Uterus (tissue), 4 donors: ENCODE data around the gene PPP2R1B. TPM values are rescaled to one million over a fixed set of nuclear protein-coding genes. Genes with fewer than 3 reads are reported as not detected.

Experiments used
- DNase-seq, 2 donors: peaks; one replicate each; pipeline ENCODE4 v3.0.0-alpha.2; 2019 to 2020
- H3K27ac ChIP-seq, 2 donors: fragments of 200-600 bp; sonication (generic); 1 replicate in 1 of 2; 2 replicates in 1 of 2; pipeline ENCODE4 v1.5.1; 2016 to 2018
- H3K27me3 ChIP-seq, 2 donors: fragments of 200-600 bp; sonication (generic); one replicate each; pipeline ENCODE4 v1.5.1; 2018 to 2019; ENCODE audit warnings: control low read depth in 1 of 2
- H3K36me3 ChIP-seq, 2 donors: fragments of 200-600 bp; sonication (generic); one replicate each; pipeline ENCODE4 v1.5.1; 2019; ENCODE audit warnings: control low read depth in 1 of 2
- H3K4me1 ChIP-seq, 2 donors: fragments of 200-600 bp; sonication (generic); one replicate each; pipeline ENCODE4 v1.5.1; 2018 to 2019; ENCODE audit warnings: control low read depth in 1 of 2
- H3K4me3 ChIP-seq, 2 donors: fragments of 200-600 bp; sonication (generic); 1 replicate in 1 of 2; 2 replicates in 1 of 2; pipeline ENCODE4 v1.5.1; 2018 to 2019; ENCODE audit warnings: mild to moderate bottlenecking in 1 of 2
- H3K9me3 ChIP-seq, 2 donors: fragments of 200-600 bp; sonication (generic); one replicate each; pipeline ENCODE4 v1.5.1; 2019; ENCODE audit warnings: control low read depth in 1 of 2
- CTCF ChIP-seq, 4 experiments: fragments of 200-600 bp in 2 of 4; fragments of 450-650 bp in 2 of 4; sonication (generic) in 2 of 4; IDR thresholded peaks; one replicate each; pipeline ENCODE4 v1.5.1; 2016 to 2019; ENCODE audit warnings: antibody characterized with exemption in 4 of 4, mild to moderate bottlenecking in 2 of 4, moderate library complexity in 1 of 4
- POLR2A ChIP-seq, 2 donors: fragments of 450-650 bp; IDR thresholded peaks; one replicate each; pipeline ENCODE4 v1.6.1; 2016; ENCODE audit warnings: antibody characterized with exemption in 2 of 2, mild to moderate bottlenecking in 1 of 2, moderate library complexity in 1 of 2
- intact Hi-C: fragments of 100-400 bp; cut with DNase I; formaldehyde crosslinking; loops from one replicate; pipeline ENCODE4 v1.15.1; 2023; ENCODE audit warnings: low total_unique reads
- total RNA-seq, 4 donors: library from RNA; depleted of rRNA in 3 of 4; stranded (reverse); fragments of >200 nt in 3 of 4; gene quantifications; one replicate each; pipeline versions ENCODE4 v1.1.0 to v1.2.4, GENCODE V29; 2014 to 2023
- donor health status: DM: yes; HTN: yes; CAD: no.

Gene PPP2R1B
- total RNA-seq, 4 donors from 2014 or later = 12.0 to 30.0 (median 28.4) TPM

GRCh38 chr11:111699579-111700156 is 66.5 kb downstream of the PPP2R1B start:
- Histone ChIP-seq H3K4me1 (no peaks in the 10 kb centered on the region), H3K27ac (no peak overlapping the region), H3K27me3 (no peaks in the 10 kb centered on the region), H3K9me3 (no peaks in the 10 kb centered on the region), H3K4me3 (no peak overlapping the region), H3K36me3 (no peaks in the 10 kb centered on the region)
- DNase-seq = no peak
- no peak for TF ChIP-seq POLR2A (IDR thresholded peaks at IDR 0.05)
- TF ChIP-seq CTCF (IDR thresholded peaks at IDR 0.05) = no peak
- intact Hi-C loops = no loop called here

GRCh38 chr11:111698852-111699559 is 67.2 kb downstream of the PPP2R1B start:
- no peak for DNase-seq
- no peak overlapping the region for H3K27ac ChIP-seq
- H3K4me1 ChIP-seq = no peaks in the 10 kb centered on the region
- H3K4me3 ChIP-seq = no peak overlapping the region
- TF ChIP-seq POLR2A (IDR thresholded peaks at IDR 0.05) (no peak), CTCF (IDR thresholded peaks at IDR 0.05) (no peak)
- H3K27me3 ChIP-seq = no peaks in the 10 kb centered on the region
- no peaks in the 10 kb centered on the region for H3K9me3 ChIP-seq
- no peaks in the 10 kb centered on the region for H3K36me3 ChIP-seq
- intact Hi-C loops = no loop called here

- TF ChIP-seq CTCF (IDR thresholded peaks at IDR 0.05) = no peak
- no peak for TF ChIP-seq POLR2A (IDR thresholded peaks at IDR 0.05)
- intact Hi-C loops = no loop called here
- H3K27me3 ChIP-seq = no peaks in the 10 kb centered on the region
- H3K27ac ChIP-seq = no peak overlapping the region
- no peak overlapping the region for H3K4me3 ChIP-seq
- DNase-seq = no peak
- no peaks in the 10 kb centered on the region for H3K9me3 ChIP-seq
- no peaks in the 10 kb centered on the region for H3K36me3 ChIP-seq
- H3K4me1 ChIP-seq = no peaks in the 10 kb centered on the region
Measured at GRCh38 chr11:111697933-111698371, 68.2 kb downstream of the PPP2R1B start.

- Histone ChIP-seq H3K27ac (no peak overlapping the region), H3K9me3 (no peaks in the 10 kb centered on the region), H3K4me1 (no peaks in the 10 kb centered on the region), H3K4me3 (no peak overlapping the region), H3K27me3 (no peaks in the 10 kb centered on the region), H3K36me3 (no peaks in the 10 kb centered on the region)
- intact Hi-C loops = no loop called here
- TF ChIP-seq CTCF (IDR thresholded peaks at IDR 0.05) (no peak), POLR2A (IDR thresholded peaks at IDR 0.05) (no peak)
- no peak for DNase-seq
Measured at GRCh38 chr11:111696556-111696955, 69.6 kb downstream of the PPP2R1B start.

GRCh38 chr11:111694851-111695250 is 71.3 kb downstream of the PPP2R1B start:
- intact Hi-C loops = no loop called here
- no peak for TF ChIP-seq POLR2A (IDR thresholded peaks at IDR 0.05)
- TF ChIP-seq CTCF (IDR thresholded peaks at IDR 0.05) = no peak
- H3K27ac ChIP-seq = no peak overlapping the region

More at GRCh38 chr11:111694851-111695250, 71.3 kb downstream of the PPP2R1B start:
- Histone ChIP-seq H3K9me3 (no peaks in the 10 kb centered on the region), H3K4me3 (no peak overlapping the region), H3K4me1 (no peaks in the 10 kb centered on the region), H3K27me3 (no peaks in the 10 kb centered on the region), H3K36me3 (no peaks in the 10 kb centered on the region)
- no peak for DNase-seq
